RKO (cell line): ENCODE results near the gene NKAIN4.

ENCODE experiments used
- DNase-seq: peaks from one replicate; pipeline ENCODE4 v3.0.0-alpha.2; 2016; ENCODE audit warnings: low spot score

Gene NKAIN4

DNA sequence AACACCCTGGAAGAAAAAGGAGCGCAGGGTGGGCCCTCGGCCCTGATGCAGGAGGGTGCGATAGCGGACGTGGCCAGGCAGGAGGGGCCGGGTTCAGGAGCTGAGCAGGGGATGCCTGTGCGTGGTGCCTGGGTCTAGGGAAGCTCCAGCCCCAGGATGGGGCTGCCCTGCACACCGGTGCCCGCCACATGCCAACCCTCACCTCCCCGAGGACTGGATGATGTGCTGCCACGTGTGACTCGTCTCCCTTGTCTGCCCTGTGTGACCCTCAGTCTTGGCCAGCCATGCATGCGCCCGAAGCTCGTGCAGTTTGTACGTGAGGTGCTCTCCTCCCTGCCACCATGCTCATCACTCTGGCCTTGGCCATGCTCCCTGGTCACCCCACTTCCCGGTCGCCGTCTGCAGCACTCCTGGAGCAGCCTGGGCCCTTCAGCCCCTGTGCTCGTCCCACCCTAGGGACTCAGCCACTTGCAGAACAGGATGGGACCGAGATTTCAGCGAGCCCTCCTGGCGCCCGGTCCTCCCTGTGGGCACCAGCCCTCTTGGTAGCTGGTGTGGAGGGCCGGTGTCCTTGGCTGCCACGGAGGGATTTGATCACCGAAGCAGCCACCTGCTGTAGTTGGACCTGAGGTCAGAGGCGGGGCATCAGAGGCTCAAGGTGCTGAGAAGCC is 34.5 kb upstream of the NKAIN4 start:
- no peak for DNase-seq

DNA sequence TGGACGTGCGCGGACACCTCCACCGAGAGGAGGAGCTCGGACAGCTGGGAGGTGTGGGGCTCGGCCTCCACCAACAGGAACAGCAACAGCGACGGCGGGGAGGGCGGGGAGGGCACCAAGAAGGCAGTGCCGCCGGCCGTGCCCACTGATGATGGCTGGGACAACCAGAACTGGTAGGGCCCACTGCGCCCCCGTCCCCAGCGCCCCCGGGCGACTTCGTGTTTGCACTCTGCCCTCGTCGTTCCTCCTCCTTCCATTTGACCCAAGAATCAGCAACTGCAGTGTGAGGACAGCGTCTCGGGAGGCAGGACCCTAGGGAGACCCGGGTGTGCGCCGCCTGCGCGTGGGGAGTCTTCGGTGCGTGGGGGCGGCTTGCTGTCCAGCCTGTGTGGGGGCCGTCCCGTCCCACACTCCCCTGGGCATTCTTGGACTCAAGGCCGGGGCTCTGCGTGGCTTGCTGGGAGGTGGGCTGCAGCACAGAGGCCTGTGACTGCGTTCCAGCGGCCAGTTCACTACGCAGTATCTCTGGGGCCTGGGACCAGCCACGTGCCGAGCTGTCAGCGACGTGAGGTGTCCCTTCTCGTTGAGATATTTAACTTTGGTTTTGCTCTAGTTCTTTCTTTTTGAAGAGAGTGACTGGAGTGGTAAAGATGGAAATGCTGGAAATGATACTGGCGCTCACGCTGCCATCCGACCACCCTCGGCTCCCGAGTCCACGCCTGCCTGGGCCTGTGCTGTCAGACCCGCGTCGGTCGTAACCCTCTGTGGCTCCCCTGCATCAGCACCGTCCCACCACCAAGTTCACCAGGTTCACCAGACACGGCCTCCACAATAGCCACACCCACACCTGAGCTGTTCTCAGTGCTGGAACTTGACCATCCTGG is 33.7 kb upstream of the NKAIN4 start:
- no peak for DNase-seq

- DNase-seq: no peak
Measured at GRCh38 chr20:63286781-63287696, 32.8 kb upstream of the NKAIN4 start.

DNA sequence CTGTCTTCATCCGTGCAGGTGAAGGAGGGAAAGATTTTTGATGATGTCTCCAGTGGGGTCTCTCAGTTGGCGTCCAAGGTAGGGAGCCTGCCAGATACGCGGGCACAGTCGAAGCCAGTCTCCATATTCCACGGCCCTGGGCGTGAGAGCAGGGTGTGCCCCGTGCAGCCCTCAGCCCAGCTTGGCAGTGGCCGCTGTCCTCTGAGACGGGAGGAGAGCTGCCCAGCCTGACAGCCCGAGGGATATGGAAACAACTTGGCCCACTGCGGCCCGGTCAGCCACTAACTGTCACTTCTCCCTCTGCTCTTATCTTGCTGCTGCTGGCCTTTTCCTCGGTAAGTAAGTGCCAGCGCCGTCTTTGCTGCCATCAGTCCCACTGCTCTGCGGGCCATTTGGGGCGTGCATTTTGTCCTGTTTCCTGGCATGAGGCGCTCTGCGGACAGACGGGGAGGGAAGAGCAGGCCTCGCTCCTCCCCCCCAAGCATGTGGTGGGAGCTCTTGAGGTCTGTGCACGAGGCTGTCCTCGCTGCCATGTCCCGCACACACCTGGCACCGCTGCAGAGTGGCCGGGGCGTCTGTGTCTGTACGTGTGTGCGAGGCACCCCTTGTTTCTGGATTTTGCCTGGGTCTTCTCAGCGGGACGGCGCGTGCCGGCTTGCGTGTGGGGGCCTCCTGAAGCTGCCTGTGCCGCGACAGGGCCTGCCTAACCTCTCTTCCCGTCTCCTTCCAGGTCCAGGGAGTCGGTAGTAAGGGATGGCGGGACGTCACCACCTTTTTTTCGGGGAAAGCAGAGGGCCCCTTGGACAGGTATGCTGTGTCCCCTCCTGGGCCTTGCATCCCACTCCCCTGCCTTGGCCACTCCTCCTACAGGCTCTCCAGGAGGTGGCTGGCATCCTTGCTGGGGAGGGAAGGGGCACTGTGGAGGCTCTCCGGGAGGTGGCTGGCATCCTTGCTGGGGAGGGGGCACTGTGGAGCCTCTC is 31.7 kb upstream of the NKAIN4 start:
- DNase-seq: no peak

DNA sequence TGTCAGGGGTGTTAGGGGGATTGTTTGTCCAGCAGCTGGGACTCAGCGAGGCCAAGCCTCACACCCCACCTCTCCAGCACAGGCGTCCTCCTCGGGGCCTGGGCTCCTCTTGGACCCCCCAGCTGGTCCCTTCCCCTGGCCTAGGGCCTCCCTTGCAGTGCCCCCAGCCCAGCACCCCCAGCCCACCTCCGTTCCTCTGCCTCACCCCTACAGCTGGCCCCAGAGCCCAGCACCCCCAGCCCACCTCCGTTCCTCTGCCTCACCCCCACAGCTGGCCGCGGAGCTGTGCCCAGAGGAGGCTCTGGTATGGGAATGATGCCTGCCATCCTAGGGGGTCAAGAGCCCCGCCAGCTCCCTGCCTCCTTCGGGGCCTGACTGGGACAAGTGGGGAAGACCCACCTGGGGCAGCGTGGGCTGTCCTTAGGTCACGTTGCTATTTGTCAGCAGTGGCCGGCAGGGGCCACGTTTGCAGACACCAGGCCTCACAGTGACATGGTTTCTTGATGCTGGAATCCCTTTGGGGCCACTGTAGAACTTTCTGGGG is 30.8 kb upstream of the NKAIN4 start:
- DNase-seq: no peak

DNA sequence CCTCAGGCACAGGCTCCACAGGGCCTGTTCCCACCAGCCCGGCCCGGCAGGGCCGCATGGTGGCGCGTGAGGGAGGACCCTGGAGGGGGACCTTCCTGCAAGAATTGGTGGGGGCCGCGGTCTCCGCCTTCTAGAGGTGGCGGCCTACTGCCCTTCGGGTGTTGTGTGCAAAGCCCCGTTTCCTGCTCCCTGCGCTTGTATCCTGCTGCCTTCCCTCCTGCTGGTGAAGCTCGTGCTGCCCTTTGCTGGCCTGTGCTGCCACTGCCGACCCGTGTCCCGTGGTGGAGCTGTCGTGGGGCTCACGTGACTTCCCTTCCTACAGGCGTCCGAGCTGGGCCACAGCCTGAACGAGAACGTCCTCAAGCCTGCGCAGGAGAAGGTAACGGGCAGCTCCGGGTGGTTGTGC is 30.3 kb upstream of the NKAIN4 start:
- DNase-seq: no peak

DNA sequence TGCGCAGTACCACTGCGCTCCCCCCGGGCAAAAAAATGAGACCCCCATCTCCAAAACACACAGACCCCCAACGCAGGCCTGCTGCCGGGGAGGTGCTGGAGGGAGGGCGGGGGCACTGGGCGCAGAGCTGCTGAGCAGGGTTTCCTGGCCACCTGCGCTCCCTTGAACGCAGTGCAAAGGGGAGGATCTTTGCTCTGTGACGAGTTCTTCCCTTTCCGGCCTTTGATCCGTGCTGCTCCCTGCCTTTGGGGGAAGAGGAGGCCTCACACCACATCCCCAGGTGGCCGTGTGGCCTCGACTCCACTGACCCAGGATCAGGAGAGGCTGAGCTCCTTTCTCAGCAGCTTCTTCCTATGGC is 29.8 kb upstream of the NKAIN4 start:
- DNase-seq: no peak

DNA sequence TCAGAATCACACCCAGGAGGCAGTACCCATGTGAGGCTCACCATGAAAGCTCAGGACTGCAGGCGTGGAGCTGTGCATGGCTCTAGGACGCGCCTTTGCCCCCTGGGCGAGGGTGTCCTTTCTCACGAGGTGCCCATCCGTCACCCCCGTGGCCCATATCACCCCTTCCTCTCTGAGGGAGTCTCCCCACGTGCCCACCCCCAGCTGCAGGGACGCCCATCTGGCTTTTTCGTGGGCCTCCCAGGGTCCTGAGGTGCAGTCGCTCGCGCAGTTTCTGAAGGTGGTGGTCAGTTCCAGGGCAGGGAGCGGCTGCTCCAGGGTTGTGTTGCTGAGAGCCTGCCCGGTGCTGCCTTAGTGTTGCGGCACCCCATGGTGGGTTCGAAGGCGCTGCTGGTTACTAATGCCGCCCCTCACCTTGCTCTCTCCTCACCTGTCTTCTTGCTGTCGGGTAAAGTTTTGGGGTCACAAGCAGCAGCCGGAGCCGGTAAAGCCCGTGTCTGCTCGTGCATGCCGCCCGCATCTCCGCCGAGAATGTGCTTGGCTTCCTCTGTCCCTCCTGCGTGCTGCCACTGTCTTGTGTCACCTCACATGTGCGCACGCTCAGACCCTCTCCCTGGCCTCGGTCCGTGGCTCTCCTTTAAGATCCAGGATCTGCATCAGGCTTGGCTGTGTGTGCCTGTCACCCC is 29.3 kb upstream of the NKAIN4 start:
- no peak for DNase-seq

DNA sequence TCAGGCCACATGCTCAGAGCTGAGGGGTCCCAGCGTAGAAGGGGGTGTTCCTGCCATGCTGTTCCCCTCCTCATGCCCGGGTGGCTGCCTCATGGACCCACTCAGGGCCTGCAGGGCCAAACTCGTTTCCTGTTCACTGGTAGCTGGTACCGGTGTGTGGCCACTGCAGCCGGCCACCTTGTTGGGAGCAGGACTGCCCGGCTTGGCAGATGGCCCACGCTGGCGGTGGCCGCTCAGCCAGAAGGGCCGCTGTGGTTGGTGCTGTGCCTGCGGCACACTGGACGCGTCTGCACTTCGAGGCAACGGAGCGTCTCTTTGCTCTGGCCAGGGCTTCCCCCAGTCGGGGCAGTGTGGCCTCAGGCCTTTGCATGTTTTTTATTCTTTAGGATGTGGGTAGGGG is 28.7 kb upstream of the NKAIN4 start:
- DNase-seq: no peak

GRCh38 chr20:63281742-63282665 is 27.7 kb upstream of the NKAIN4 start:
- no peak for DNase-seq

DNA sequence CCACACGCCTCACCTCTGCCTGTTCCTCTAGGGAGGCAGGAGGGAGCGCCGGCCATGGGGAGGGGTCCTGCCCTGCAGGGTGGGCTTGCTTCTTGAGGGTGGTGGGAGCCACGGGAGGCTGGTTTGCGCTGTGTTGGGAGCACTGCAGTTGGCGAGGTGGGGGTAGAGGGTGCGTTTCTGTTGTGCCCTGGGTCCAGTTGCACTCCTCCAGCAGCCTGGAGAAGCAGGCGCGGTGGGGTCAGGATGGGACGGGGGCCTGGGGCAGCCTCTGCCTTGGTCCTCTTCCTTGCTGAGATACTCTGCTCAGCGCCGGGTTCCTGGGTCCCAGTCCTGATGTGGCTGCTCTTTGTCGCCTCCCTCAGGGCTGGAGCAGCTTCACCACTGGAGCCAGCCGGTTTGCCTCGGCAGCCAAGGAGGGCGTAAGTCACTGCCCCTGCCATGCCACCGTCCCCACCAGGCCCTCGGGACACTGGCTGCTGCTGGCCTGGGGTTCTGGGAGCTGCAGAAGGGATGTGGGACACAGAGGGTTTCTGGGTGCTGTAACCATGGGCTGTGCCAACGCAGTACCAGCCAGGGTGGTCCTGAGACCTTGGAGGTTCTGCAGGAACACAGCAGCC is 26.8 kb upstream of the NKAIN4 start:
- DNase-seq: no peak

DNA sequence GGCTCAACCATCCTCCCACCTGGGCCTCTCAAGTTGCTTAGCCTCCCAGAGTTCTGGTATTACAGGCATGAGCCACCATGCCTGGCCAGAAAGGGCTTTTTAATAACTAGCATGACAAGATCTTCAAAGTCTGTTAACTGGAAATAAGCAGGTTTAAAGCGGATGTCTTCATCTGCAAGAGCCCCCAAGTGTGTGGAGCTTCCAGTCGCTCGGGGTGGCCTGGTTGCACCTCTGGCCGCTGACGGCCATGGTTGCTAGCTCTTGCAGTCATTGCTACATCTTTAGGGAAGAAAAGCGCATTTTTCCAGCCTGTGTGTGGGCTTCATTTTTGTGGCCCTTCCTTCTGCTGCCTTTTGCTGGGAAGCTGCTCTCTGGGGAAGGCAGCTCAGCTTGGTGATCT is 26.1 kb upstream of the NKAIN4 start:
- DNase-seq: no peak

GRCh38 chr20:63279931-63280330 is 25.7 kb upstream of the NKAIN4 start:
- no peak for DNase-seq

GRCh38 chr20:63278661-63279060 is 24.4 kb upstream of the NKAIN4 start:
- no peak for DNase-seq

- no peak for DNase-seq
Measured at GRCh38 chr20:63277466-63278272, 23.4 kb upstream of the NKAIN4 start.

GRCh38 chr20:63276956-63277355 is 22.7 kb upstream of the NKAIN4 start:
- no peak for DNase-seq

- no peak for DNase-seq
Measured at GRCh38 chr20:63275825-63276224, 21.6 kb upstream of the NKAIN4 start.
